ENCODE measurements around the gene POTEI. TPM values are rescaled to one million over a fixed set of nuclear protein-coding genes. Genes with fewer than 3 reads are reported as not detected.
"Not testable (repeated sequence)": the region's sequence is repeated elsewhere in the genome, so short reads cannot be mapped to it uniquely, and the experiment has no call there.

POTEI gene
- total RNA-seq, 1 experiment from 2014 or later = 1.2 TPM

- H3K4me1 ChIP-seq (ENCODE audit: control insufficient read depth in 1 of 2, insufficient read depth in 2 of 2, low read length in 2 of 2); H3K27me3 ChIP-seq (ENCODE audit: insufficient read depth, low read length); BruUV-seq (replicated peaks); H2AFZ ChIP-seq (ENCODE audit: low read depth, low read length, poor library complexity, severe bottlenecking); H3K27ac ChIP-seq (ENCODE audit: low read depth, low read length); intact Hi-C loops (cut with micrococcal nuclease); DNase-seq (ENCODE audit: low read depth, low spot score); H3K4me3 ChIP-seq (replicated peaks in 1 of 2; ENCODE audit: low read depth in 1 of 2, low read length in 2 of 2); H4K20me1 ChIP-seq (ENCODE audit: insufficient read depth); CTCF ChIA-PET; H3K79me2 ChIP-seq (ENCODE audit: insufficient read depth, low read length); H3K4me2 ChIP-seq (ENCODE audit: low read length); H3K36me3 ChIP-seq (ENCODE audit: control insufficient read depth in 1 of 2, insufficient read depth in 2 of 2, low read length in 2 of 2); H3K9me3 ChIP-seq (ENCODE audit: control insufficient read depth in 1 of 2, insufficient read depth in 1 of 2, low read depth in 1 of 2, low read length in 2 of 2); ATAC-seq; H3K9ac ChIP-seq (ENCODE audit: low read length); RAD21 ChIA-PET (ENCODE audit: low non-redundant PET in 1 of 2, low total read pairs in 2 of 2, uncharacterized antibody in 2 of 2, unreplicated experiment in 2 of 2); H3K9me2 ChIP-seq (ENCODE audit: insufficient read depth); POLR2A ChIA-PET: not testable (repeated sequence)
Measured at GRCh38 chr2:130529545-130529944, 20.4 kb upstream of the POTEI start.

- H3K27me3 ChIP-seq (ENCODE audit: insufficient read depth, low read length); BruUV-seq (replicated peaks); H3K4me3 ChIP-seq (replicated peaks in 1 of 2; ENCODE audit: low read depth in 1 of 2, low read length in 2 of 2); POLR2A ChIA-PET; CTCF ChIA-PET; H3K9ac ChIP-seq (ENCODE audit: low read length); H3K27ac ChIP-seq (ENCODE audit: low read depth, low read length); H4K20me1 ChIP-seq (ENCODE audit: insufficient read depth); intact Hi-C loops (cut with micrococcal nuclease); ATAC-seq; H3K9me3 ChIP-seq (ENCODE audit: control insufficient read depth in 1 of 2, insufficient read depth in 1 of 2, low read depth in 1 of 2, low read length in 2 of 2); H3K9me2 ChIP-seq (ENCODE audit: insufficient read depth); H3K79me2 ChIP-seq (ENCODE audit: insufficient read depth, low read length); RAD21 ChIA-PET (ENCODE audit: low non-redundant PET in 1 of 2, low total read pairs in 2 of 2, uncharacterized antibody in 2 of 2, unreplicated experiment in 2 of 2); H2AFZ ChIP-seq (ENCODE audit: low read depth, low read length, poor library complexity, severe bottlenecking); H3K4me2 ChIP-seq (ENCODE audit: low read length); H3K4me1 ChIP-seq (ENCODE audit: control insufficient read depth in 1 of 2, insufficient read depth in 2 of 2, low read length in 2 of 2); H3K36me3 ChIP-seq (ENCODE audit: control insufficient read depth in 1 of 2, insufficient read depth in 2 of 2, low read length in 2 of 2); DNase-seq (ENCODE audit: low read depth, low spot score): not testable (repeated sequence)
Measured at GRCh38 chr2:130527365-130527967, 18.3 kb upstream of the POTEI start.

- H3K36me3 ChIP-seq (ENCODE audit: control insufficient read depth in 1 of 2, insufficient read depth in 2 of 2, low read length in 2 of 2); H3K27ac ChIP-seq (ENCODE audit: low read depth, low read length); RAD21 ChIA-PET (ENCODE audit: low non-redundant PET in 1 of 2, low total read pairs in 2 of 2, uncharacterized antibody in 2 of 2, unreplicated experiment in 2 of 2); H3K4me2 ChIP-seq (ENCODE audit: low read length); H3K27me3 ChIP-seq (ENCODE audit: insufficient read depth, low read length); H3K9me3 ChIP-seq (ENCODE audit: control insufficient read depth in 1 of 2, insufficient read depth in 1 of 2, low read depth in 1 of 2, low read length in 2 of 2); POLR2A ChIA-PET; H3K4me3 ChIP-seq (replicated peaks in 1 of 2; ENCODE audit: low read depth in 1 of 2, low read length in 2 of 2); BruUV-seq (replicated peaks); H3K4me1 ChIP-seq (ENCODE audit: control insufficient read depth in 1 of 2, insufficient read depth in 2 of 2, low read length in 2 of 2); H3K9ac ChIP-seq (ENCODE audit: low read length); CTCF ChIA-PET; ATAC-seq; H3K79me2 ChIP-seq (ENCODE audit: insufficient read depth, low read length); H2AFZ ChIP-seq (ENCODE audit: low read depth, low read length, poor library complexity, severe bottlenecking); DNase-seq (ENCODE audit: low read depth, low spot score); intact Hi-C loops (cut with micrococcal nuclease); H3K9me2 ChIP-seq (ENCODE audit: insufficient read depth); H4K20me1 ChIP-seq (ENCODE audit: insufficient read depth): not testable (repeated sequence)
Measured at GRCh38 chr2:130522390-130522789, 13.3 kb upstream of the POTEI start.

- H3K4me1 ChIP-seq (ENCODE audit: control insufficient read depth in 1 of 2, insufficient read depth in 2 of 2, low read length in 2 of 2); H3K9me3 ChIP-seq (ENCODE audit: control insufficient read depth in 1 of 2, insufficient read depth in 1 of 2, low read depth in 1 of 2, low read length in 2 of 2); H3K79me2 ChIP-seq (ENCODE audit: insufficient read depth, low read length); intact Hi-C loops (cut with micrococcal nuclease); POLR2A ChIA-PET; H2AFZ ChIP-seq (ENCODE audit: low read depth, low read length, poor library complexity, severe bottlenecking); H3K4me2 ChIP-seq (ENCODE audit: low read length); H3K9ac ChIP-seq (ENCODE audit: low read length); RAD21 ChIA-PET (ENCODE audit: low non-redundant PET in 1 of 2, low total read pairs in 2 of 2, uncharacterized antibody in 2 of 2, unreplicated experiment in 2 of 2); DNase-seq (ENCODE audit: low read depth, low spot score); H3K9me2 ChIP-seq (ENCODE audit: insufficient read depth); H3K27ac ChIP-seq (ENCODE audit: low read depth, low read length); BruUV-seq (replicated peaks); CTCF ChIA-PET; ATAC-seq; H3K36me3 ChIP-seq (ENCODE audit: control insufficient read depth in 1 of 2, insufficient read depth in 2 of 2, low read length in 2 of 2); H4K20me1 ChIP-seq (ENCODE audit: insufficient read depth); H3K4me3 ChIP-seq (replicated peaks in 1 of 2; ENCODE audit: low read depth in 1 of 2, low read length in 2 of 2); H3K27me3 ChIP-seq (ENCODE audit: insufficient read depth, low read length): not testable (repeated sequence)
Measured at GRCh38 chr2:130520992-130521391, 11.9 kb upstream of the POTEI start, which contains the start of gene CFC1B. CFC1B (plus strand) TSS chr2:130521222; CDS start chr2:130521485, 263 bp downstream.

Measured in HCT116 (cell line).